Tibial artery (tissue), 4 donors: Measurements from ENCODE around the gene ADCY9.

Experiments
- DNase-seq, 2 donors: peaks; one replicate each; pipeline ENCODE4 v3.0.0-alpha.2; 2019
- H3K27ac ChIP-seq, 2 donors: fragments of 200-600 bp; sonication (generic) in 1 of 2; 1 replicate in 1 of 2; 2 replicates in 1 of 2; pipeline ENCODE4 v1.5.1; 2018 to 2019; ENCODE audit warnings: mild to moderate bottlenecking in 1 of 2
- H3K27me3 ChIP-seq, 2 donors: fragments of 200-600 bp; sonication (generic) in 1 of 2; one replicate each; pipeline versions ENCODE4 v1.5.1 to v1.6.0; 2016 to 2019
- H3K36me3 ChIP-seq, 3 donors: fragments of 200-600 bp; sonication (generic) in 2 of 3; one replicate each; pipeline ENCODE4 v1.5.1; 2016 to 2019; ENCODE audit warnings: mild to moderate bottlenecking in 2 of 3
- H3K4me1 ChIP-seq, 4 donors: fragments of 200-600 bp; sonication (generic) in 2 of 4; 1 replicate in 3 of 4; 2 replicates in 1 of 4; pipeline ENCODE4 v1.5.1; 2016 to 2019
- H3K4me3 ChIP-seq, 2 donors: fragments of 200-600 bp; sonication (generic) in 1 of 2; 1 replicate in 1 of 2; 2 replicates in 1 of 2; pipeline ENCODE4 v1.5.1; 2018 to 2019; ENCODE audit warnings: mild to moderate bottlenecking in 2 of 2
- H3K9me3 ChIP-seq, 3 donors: fragments of 200-600 bp; sonication (generic) in 1 of 3; one replicate each; pipeline ENCODE4 v1.5.1; 2016 to 2019
- CTCF ChIP-seq, 2 experiments: fragments of 200-600 bp in 1 of 2; fragments of 450-650 bp in 1 of 2; IDR thresholded peaks; one replicate each; pipeline ENCODE4 v1.5.1; 2017 to 2019; ENCODE audit warnings: antibody characterized with exemption in 2 of 2, mild to moderate bottlenecking in 1 of 2, moderate library complexity in 1 of 2
- intact Hi-C: fragments of 100-400 bp; cut with DNase I; formaldehyde crosslinking; loops from one replicate; pipeline ENCODE4 v1.15.0; 2023; ENCODE audit warnings: low total_unique reads

ADCY9 gene

DNA sequence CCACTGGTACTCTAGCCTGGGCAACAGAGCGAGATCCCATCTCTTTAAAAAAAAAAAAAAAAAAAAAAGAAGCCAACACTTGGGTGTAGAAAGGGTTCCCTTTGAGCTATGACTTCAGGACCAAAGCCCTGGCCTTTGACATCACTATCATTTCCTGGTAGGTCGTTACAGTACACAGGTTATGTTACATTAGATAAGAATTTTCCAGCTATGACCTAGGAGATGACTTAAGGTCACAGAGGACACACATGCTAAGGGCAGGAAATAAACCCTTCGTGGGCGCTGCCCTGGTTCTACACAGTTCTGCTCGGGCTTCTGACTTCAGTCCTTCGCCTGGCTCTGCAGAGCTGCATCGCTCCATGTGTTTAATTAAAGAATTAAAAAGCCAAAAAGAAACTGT, 112.0 kb downstream of the ADCY9 start:
- Histone ChIP-seq H3K9me3 (no peaks in the 10 kb centered on the region), H3K36me3 (peaks cover 0 to 7% (median 6%) of the 10 kb centered on the region in 3 donors), H3K4me3 (no peak overlapping the region), H3K27ac (no peak overlapping the region), H3K4me1 (peaks cover 0 to 15% (median 7%) of the 10 kb centered on the region in 4 donors), H3K27me3 (no peaks in the 10 kb centered on the region)
- DNase-seq = no peak
- TF ChIP-seq CTCF (IDR thresholded peaks at IDR 0.05) = no peak
- intact Hi-C loops = no loop called here

GRCh38 chr16:4003576-4003975, 112.7 kb downstream of the ADCY9 start:
- TF ChIP-seq CTCF (IDR thresholded peaks at IDR 0.05) = no peak
- H3K4me3 ChIP-seq = no peak overlapping the region
- no peak overlapping the region for H3K27ac ChIP-seq
- H3K36me3 ChIP-seq = peaks cover 0 to 7% (median 6%) of the 10 kb centered on the region in 3 donors
- no peak for DNase-seq
- peaks cover 0 to 21% (median 11%) of the 10 kb centered on the region in 4 donors for H3K4me1 ChIP-seq
- no peaks in the 10 kb centered on the region for H3K9me3 ChIP-seq
- intact Hi-C loops = no loop called here
- H3K27me3 ChIP-seq = no peaks in the 10 kb centered on the region

GRCh38 chr16:4003166-4003565, 113.1 kb downstream of the ADCY9 start:
- Histone ChIP-seq H3K9me3 (no peaks in the 10 kb centered on the region), H3K36me3 (peaks cover 0 to 7% (median 6%) of the 10 kb centered on the region in 3 donors), H3K27me3 (no peaks in the 10 kb centered on the region), H3K27ac (no peak overlapping the region), H3K4me3 (no peak overlapping the region), H3K4me1 (peaks cover 0 to 21% (median 11%) of the 10 kb centered on the region in 4 donors)
- intact Hi-C loops = no loop called here
- DNase-seq = no peak
- TF ChIP-seq CTCF (IDR thresholded peaks at IDR 0.05) = no peak

GRCh38 chr16:4002121-4002520, 114.1 kb downstream of the ADCY9 start:
- DNase-seq = no peak
- intact Hi-C loops = no loop called here
- peaks cover 0 to 7% (median 6%) of the 10 kb centered on the region in 3 donors for H3K36me3 ChIP-seq

DNA sequence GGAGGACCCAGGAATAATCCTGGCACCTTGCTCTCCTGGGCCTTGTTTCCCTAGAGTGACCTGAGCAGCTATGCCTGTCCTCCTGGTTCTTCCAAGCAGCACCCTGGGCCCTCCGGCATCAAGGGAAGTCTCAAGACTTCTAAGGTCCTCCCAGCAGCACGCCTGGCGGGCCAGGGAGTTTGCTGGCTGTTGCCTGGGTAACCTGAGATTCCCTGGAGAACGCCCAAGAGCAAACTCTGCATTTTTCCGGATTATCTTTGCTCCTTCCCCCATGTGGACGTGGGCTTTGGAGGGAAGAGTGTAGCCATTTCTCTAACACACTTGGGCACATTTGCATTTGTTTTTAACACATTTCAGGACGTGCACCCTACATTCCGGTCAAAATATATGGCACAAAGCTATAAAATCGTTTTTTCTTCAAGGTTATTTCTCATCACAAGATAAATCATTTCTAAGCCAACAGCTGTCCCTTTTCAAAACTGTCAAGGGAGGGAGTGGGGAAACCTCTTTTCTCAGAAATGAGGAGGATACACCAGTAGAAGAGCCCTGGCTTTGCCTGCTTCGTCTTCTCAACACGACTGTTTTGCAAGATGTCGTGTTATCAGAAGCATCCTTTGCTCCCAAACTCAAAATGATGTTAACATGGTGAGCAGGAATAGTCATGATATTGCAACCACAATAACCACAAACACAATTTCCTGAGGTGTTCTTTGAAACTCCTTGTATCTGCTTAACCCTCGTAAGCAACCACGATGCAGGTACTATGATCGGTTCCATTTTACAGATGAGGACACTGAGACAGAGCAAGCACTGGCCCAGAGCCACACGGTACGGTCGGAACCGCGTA, 116.5 kb downstream of the ADCY9 start:
- DNase-seq = peak; percentile 45 to 75

More at GRCh38 chr16:4002121-4002520, 114.1 kb downstream of the ADCY9 start:
- H3K27ac ChIP-seq = no peak overlapping the region
- TF ChIP-seq CTCF (IDR thresholded peaks at IDR 0.05) = no peak
- H3K4me3 ChIP-seq = no peak overlapping the region
- peaks cover 0 to 21% (median 11%) of the 10 kb centered on the region in 4 donors for H3K4me1 ChIP-seq
- H3K9me3 ChIP-seq = no peaks in the 10 kb centered on the region
- H3K27me3 ChIP-seq = no peaks in the 10 kb centered on the region

More for the DNA sequence above, 116.5 kb downstream of the ADCY9 start:
- Histone ChIP-seq H3K36me3 (no peaks in the 10 kb centered on the region), H3K9me3 (no peaks in the 10 kb centered on the region), H3K27me3 (no peaks in the 10 kb centered on the region), H3K4me1 (peaks cover 0 to 21% (median 11%) of the 10 kb centered on the region in 4 donors), H3K4me3 (no peak overlapping the region), H3K27ac (peak overlapping the region; percentile 32)
- intact Hi-C loops = no loop called here
- no peak for TF ChIP-seq CTCF (IDR thresholded peaks at IDR 0.05)
